Hepatocyte (in vitro differentiated cells): Measurements from ENCODE around the gene PCDH9.

Experiments
- CTCF ChIP-seq: fragments of 200-600 bp; sonication (generic); IDR thresholded peaks from 2 replicates; pipeline ENCODE4 v1.5.1; 2016; ENCODE audit warnings: antibody characterized with exemption, mild to moderate bottlenecking; ENCODE audit not compliant: poor library complexity
- EZH2 ChIP-seq: fragments of 200-600 bp; sonication (generic); IDR thresholded peaks from 2 replicates; pipeline ENCODE4 v1.6.1; 2016; ENCODE audit warnings: antibody characterized with exemption, mild to moderate bottlenecking, borderline replicate concordance
- EZH2phosphoT487 ChIP-seq: fragments of 200-600 bp; sonication (generic); IDR thresholded peaks from one replicate; pipeline ENCODE4 v1.6.1; 2018; ENCODE audit warnings: antibody characterized with exemption, mild to moderate bottlenecking, low read depth, moderate library complexity; ENCODE audit not compliant: unreplicated experiment, severe bottlenecking

GRCh38 chr13:66845393-66845792 lies 384.7 kb downstream of the PCDH9 start:
- no peak for TF ChIP-seq CTCF
- TF ChIP-seq EZH2: no peak
- no peak for TF ChIP-seq EZH2phosphoT487
